ENCODE data around the gene ME3.

ME3 gene

GRCh38 chr11:86629045-86629706 is 43.2 kb downstream of the ME3 start:
- H3K4me3 ChIP-seq (ENCODE audit: low read depth, low read length) = no peak overlapping the region
- DNase-seq (ENCODE audit: low read depth) = no peak
- in situ Hi-C loops (cut with HindIII; ENCODE audit: low sequenced_read_pairs) = loop anchor here (10.0 kb wide), 1 partner anchor 176 kb away; the partner anchor contains the start of gene PRSS23
- TF ChIP-seq, protein P1, sequence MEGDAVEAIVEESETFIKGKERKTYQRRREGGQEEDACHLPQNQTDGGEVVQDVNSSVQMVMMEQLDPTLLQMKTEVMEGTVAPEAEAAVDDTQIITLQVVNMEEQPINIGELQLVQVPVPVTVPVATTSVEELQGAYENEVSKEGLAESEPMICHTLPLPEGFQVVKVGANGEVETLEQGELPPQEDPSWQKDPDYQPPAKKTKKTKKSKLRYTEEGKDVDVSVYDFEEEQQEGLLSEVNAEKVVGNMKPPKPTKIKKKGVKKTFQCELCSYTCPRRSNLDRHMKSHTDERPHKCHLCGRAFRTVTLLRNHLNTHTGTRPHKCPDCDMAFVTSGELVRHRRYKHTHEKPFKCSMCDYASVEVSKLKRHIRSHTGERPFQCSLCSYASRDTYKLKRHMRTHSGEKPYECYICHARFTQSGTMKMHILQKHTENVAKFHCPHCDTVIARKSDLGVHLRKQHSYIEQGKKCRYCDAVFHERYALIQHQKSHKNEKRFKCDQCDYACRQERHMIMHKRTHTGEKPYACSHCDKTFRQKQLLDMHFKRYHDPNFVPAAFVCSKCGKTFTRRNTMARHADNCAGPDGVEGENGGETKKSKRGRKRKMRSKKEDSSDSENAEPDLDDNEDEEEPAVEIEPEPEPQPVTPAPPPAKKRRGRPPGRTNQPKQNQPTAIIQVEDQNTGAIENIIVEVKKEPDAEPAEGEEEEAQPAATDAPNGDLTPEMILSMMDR (IDR thresholded peaks at IDR 0.05; ENCODE audit: low read depth, low read length, missing control alignments) = no peak

DNA sequence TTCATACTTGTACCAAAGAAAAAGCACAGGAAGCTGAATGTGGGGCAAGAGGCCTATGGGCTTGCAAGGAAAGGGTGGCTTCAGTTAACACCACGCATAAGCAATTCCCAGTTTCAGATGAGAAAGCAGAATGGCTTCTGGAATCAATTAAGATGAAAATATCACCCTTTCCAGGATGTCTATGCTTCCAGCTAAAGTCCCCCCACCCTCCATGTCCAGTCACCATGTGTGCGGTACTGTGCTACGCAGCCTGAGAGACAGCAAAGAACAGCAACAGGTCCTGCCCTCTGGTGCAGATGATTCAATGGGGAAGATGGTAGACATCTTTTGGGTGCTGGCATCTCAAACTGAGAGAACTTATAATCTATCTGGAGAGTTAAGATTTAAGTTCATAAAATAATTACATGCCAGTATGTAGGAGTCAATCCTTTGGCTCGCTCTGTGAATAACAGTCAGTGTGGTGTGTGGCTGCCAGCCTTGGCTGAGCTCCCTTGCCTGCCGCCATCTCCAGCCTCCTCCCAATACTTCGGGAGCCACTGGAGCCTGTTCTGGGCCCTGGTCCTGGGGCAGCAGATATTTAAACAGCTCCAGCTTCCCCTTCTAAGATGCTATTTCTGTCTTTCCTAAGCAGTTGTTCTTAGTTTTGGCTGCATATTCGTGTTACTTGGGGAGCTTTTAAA is 44.5 kb downstream of the ME3 start:
- DNase-seq (ENCODE audit: low read depth) = no peak
- no peak overlapping the region for H3K4me3 ChIP-seq (ENCODE audit: low read depth, low read length)
- in situ Hi-C loops (cut with HindIII; ENCODE audit: low sequenced_read_pairs) = loop anchor here (10.0 kb wide), 1 partner anchor 177 kb away; the partner anchor contains the start of gene PRSS23
- TF ChIP-seq, protein P1 (IDR thresholded peaks at IDR 0.05; ENCODE audit: low read depth, low read length, missing control alignments) = no peak

DNA sequence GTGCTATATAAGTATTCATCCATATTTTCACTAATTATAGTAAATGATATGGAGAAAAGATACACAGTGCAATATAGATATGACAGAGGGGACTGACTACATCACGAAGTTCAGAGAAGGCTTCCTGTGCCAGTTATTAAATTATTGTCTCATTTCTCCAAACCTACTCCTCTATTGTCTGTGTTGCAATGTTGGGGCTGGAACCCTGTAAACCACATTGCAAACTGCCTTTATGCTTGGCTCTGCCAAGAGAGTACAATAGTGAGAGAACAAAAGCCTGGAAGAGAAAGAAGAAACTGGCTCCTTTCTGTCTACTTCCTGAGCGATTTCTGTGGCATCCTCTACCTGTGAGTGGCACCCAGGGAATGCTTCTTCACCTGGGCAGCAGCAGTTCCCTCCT is 46.4 kb downstream of the ME3 start:
- TF ChIP-seq, protein P1 (IDR thresholded peaks at IDR 0.05; ENCODE audit: low read depth, low read length, missing control alignments) = no peak
- in situ Hi-C loops (cut with HindIII; ENCODE audit: low sequenced_read_pairs) = loop anchor here (10.0 kb wide), 1 partner anchor 179 kb away; the partner anchor contains the start of gene PRSS23

GRCh38 chr11:86625544-86625943 is 46.9 kb downstream of the ME3 start:
- H3K4me3 ChIP-seq (ENCODE audit: low read depth, low read length) = no peak overlapping the region
- no peak for DNase-seq (ENCODE audit: low read depth)
- TF ChIP-seq, protein P1 (IDR thresholded peaks at IDR 0.05; ENCODE audit: low read depth, low read length, missing control alignments) = no peak
- in situ Hi-C loops (cut with HindIII; ENCODE audit: low sequenced_read_pairs) = loop anchor here (10.0 kb wide), 1 partner anchor 179 kb away; the partner anchor contains the start of gene PRSS23

More for the DNA sequence above, 46.4 kb downstream of the ME3 start:
- no peak for DNase-seq (ENCODE audit: low read depth)
- H3K4me3 ChIP-seq (ENCODE audit: low read depth, low read length) = no peak overlapping the region

DNA sequence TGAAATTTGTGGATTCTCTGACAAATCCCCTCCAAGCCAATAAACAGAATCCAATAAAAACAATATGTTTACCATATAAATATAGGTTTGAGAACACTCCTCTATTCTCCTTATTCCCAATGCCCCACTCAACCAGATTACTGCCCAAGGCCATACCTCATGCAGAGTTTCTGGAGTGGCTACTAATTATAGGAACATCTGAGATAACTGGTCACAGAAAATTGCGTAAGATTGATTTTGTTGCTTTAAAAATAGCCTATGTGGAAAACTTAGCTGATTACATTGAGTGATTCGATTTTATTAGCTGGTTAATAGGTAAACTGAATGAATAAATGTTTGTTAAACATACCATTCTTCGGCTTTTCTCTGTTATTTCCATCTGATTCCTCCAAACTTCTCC is 48.0 kb downstream of the ME3 start:
- in situ Hi-C loops (cut with HindIII; ENCODE audit: low sequenced_read_pairs) = loop anchor here (10.0 kb wide), 1 partner anchor 180 kb away; the partner anchor contains the start of gene PRSS23

GRCh38 chr11:86623736-86624135 is 48.7 kb downstream of the ME3 start:
- TF ChIP-seq, protein P1 (IDR thresholded peaks at IDR 0.05; ENCODE audit: low read depth, low read length, missing control alignments) = no peak
- DNase-seq (ENCODE audit: low read depth) = no peak
- in situ Hi-C loops (cut with HindIII; ENCODE audit: low sequenced_read_pairs) = loop anchor here (10.0 kb wide), 1 partner anchor 181 kb away; the partner anchor contains the start of gene PRSS23
- no peak overlapping the region for H3K4me3 ChIP-seq (ENCODE audit: low read depth, low read length)

More for the DNA sequence above, 48.0 kb downstream of the ME3 start:
- TF ChIP-seq, protein P1 (IDR thresholded peaks at IDR 0.05; ENCODE audit: low read depth, low read length, missing control alignments) = no peak
- DNase-seq (ENCODE audit: low read depth) = no peak
- H3K4me3 ChIP-seq (ENCODE audit: low read depth, low read length) = no peak overlapping the region

Measured in astrocyte of the cerebellum (primary cell).